Common myeloid progenitor, CD34-positive (primary cell): ENCODE results near the gene OR10D3.
"Not testable (repeated sequence)": the region's sequence is repeated elsewhere in the genome, so short reads cannot be mapped to it uniquely, and the experiment has no call there.

ENCODE experiments used
- CTCF ChIA-PET: fragments of 350-600 bp; sonication (Branson Sonifier 250); formaldehyde crosslinking; loops from one replicate; lab custom pipeline; 2021; ENCODE audit warnings: antibody characterized with exemption; lab: Charles Lee
- POLR2A ChIA-PET: fragments of 350-600 bp; sonication (Branson Sonifier 250); formaldehyde crosslinking; loops from one replicate; lab custom pipeline; 2021; ENCODE audit warnings: antibody characterized with exemption; lab: Charles Lee
- DNase-seq, 3 donors: peaks; one replicate each; pipeline versions ENCODE4 v3.0.0 to v3.0.0-alpha.2; 2013
- H3K27ac ChIP-seq, 2 experiments: 1 replicate in 1 of 2; 2 replicates in 1 of 2; pipeline ENCODE4 v1.7.0; 2013; ENCODE audit warnings: inconsistent platforms in 2 of 2, low read length in 2 of 2, mild to moderate bottlenecking in 2 of 2, low read depth in 1 of 2, moderate library complexity in 1 of 2; ENCODE audit not compliant: severe bottlenecking in 2 of 2, insufficient read depth in 1 of 2, poor library complexity in 1 of 2
- H3K27me3 ChIP-seq, 5 experiments: replicated peaks in 2 of 5; 1 replicate in 3 of 5; 2 replicates in 2 of 5; pipeline versions ENCODE4 v1.6.1 to v1.7.0; 2013; ENCODE audit warnings: low read length in 4 of 5, mild to moderate bottlenecking in 2 of 5, moderate library complexity in 2 of 5, inconsistent platforms in 1 of 5; ENCODE audit not compliant: insufficient read depth in 5 of 5, control insufficient read depth in 4 of 5
- H3K36me3 ChIP-seq, 4 experiments: 1 replicate in 2 of 4; 2 replicates in 2 of 4; pipeline versions ENCODE4 v1.6.1 to v1.7.0; 2013; ENCODE audit warnings: low read length in 3 of 4, control low read depth in 1 of 4, mild to moderate bottlenecking in 1 of 4; ENCODE audit not compliant: control insufficient read depth in 4 of 4, insufficient read depth in 4 of 4
- H3K4me1 ChIP-seq, 4 experiments: 1 replicate in 3 of 4; 2 replicates in 1 of 4; pipeline versions ENCODE4 v1.6.1 to v1.7.1; 2013; ENCODE audit warnings: low read length in 3 of 4, mild to moderate bottlenecking in 3 of 4, control low read depth in 1 of 4, inconsistent platforms in 1 of 4, moderate library complexity in 1 of 4; ENCODE audit not compliant: control insufficient read depth in 4 of 4, insufficient read depth in 4 of 4; ENCODE audit errors: control extremely low read depth in 1 of 4
- H3K4me3 ChIP-seq, 7 experiments: 1 replicate in 4 of 7; 2 replicates in 3 of 7; pipeline versions ENCODE4 v1.5.1 to v1.7.0; 2013; ENCODE audit warnings: mild to moderate bottlenecking in 7 of 7, low read length in 6 of 7, moderate library complexity in 6 of 7, inconsistent platforms in 2 of 7, low read depth in 2 of 7, control low read depth in 1 of 7; ENCODE audit not compliant: insufficient read depth in 4 of 7, control insufficient read depth in 1 of 7; ENCODE audit errors: extremely low read depth in 1 of 7
- H3K9me3 ChIP-seq, 5 experiments: 1 replicate in 4 of 5; 2 replicates in 1 of 5; pipeline versions ENCODE4 v1.6.1 to v1.7.1; 2013; ENCODE audit warnings: low read length in 4 of 5, mild to moderate bottlenecking in 2 of 5, inconsistent platforms in 1 of 5, low read depth in 1 of 5, moderate library complexity in 1 of 5; ENCODE audit not compliant: control insufficient read depth in 4 of 5, insufficient read depth in 2 of 5; ENCODE audit errors: control extremely low read depth in 1 of 5
- WGBS: methylation state at CpG from one replicate; pipeline ENCODE4 v1.1.5; 2013; ENCODE audit not compliant: insufficient coverage; 5-methylcytosine and 5-hydroxymethylcytosine counted together

The OR10D3 gene

DNA sequence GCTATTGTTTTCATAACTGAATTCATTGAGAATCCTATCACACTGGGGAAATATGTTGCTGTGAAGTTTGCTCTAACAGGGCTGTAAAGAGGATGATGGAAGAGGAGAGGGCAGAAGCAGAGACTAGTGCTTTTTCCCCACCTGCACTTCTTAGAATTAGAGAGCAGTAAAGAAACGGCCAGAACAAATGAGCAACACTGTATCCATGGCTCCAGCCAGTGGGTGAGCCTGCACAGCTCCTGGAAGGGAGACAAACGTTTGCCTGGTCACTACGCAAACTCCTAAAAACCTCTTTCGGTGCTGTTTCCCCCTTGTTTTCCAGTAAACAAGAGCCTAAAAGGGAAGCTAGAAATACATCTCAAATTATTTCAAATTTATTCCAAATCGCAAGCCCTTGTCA lies 22.2 kb upstream of the OR10D3 start:
- DNase-seq = no peak
- no peak overlapping the region for H3K27ac ChIP-seq
- H3K27me3 ChIP-seq = no peaks in the 10 kb centered on the region
- no peaks in the 10 kb centered on the region for H3K4me1 ChIP-seq
- 97% methylated on average over 4 of the region's 5 CpGs for WGBS
- H3K36me3 ChIP-seq = no peaks in the 10 kb centered on the region
- H3K9me3 ChIP-seq = peaks cover 0 to 7% (median 0%) of the 10 kb centered on the region in 5 experiments
- ChIA-PET CTCF (interaction anchor here (1.0 kb wide), 1 partner anchor 38 kb away, joined by 3 read pairs; no protein-coding TSS in a partner anchor), POLR2A (no interaction called here)
- no peak overlapping the region for H3K4me3 ChIP-seq

DNA sequence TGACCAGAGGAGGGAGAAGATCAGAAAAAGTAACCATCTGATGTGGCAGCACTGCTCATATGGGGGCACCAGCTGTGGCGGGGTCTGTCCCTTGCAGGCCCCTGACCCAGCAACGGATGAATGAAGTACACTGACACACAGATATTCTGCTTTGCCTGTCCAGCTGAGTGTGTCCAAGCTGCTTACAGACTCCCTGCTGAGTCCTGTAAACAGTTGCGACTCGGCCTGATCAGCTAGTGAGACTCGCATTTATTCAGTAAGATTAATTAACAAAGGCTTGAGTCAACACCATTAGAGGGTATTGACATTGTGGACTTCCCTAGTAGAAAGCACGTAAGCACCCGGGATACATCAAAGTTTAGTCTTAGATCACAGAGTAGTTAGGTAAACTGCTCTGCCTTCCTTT lies 15.3 kb upstream of the OR10D3 start:
- Histone ChIP-seq H3K4me3 (no peak overlapping the region), H3K4me1 (no peaks in the 10 kb centered on the region), H3K36me3 (no peaks in the 10 kb centered on the region), H3K27me3 (no peaks in the 10 kb centered on the region), H3K27ac (no peak overlapping the region), H3K9me3 (peaks cover 0 to 7% (median 0%) of the 10 kb centered on the region in 5 experiments)
- POLR2A ChIA-PET = no interaction called here
- WGBS = 96% methylated on average over 7 of the region's 7 CpGs
- CTCF ChIA-PET = interaction anchor here (0.9 to 1.8 kb wide), 2 partner anchors 17 to 46 kb away, joined by 3 read pairs; no protein-coding TSS in a partner anchor
- DNase-seq = no peak

DNA sequence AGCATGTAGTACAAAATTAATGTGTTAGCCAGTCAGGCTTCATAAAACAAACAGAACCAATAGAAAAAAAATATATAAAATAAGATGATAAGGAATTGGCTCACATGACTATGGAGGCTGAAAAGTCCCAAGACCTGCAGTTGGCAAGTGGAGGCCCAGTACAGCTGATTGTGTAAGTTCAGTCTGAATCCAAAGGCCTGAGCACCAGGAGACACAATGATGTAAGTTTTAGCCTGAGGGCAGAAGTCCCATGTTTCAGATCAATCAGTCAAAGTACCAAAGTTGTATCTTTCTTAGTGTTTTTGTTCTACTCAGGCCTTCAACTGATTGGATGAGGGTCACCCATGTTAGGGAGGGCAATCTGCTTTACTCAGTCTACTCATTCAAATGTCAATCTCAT lies 14.3 kb upstream of the OR10D3 start:
- POLR2A ChIA-PET = no interaction called here

DNA sequence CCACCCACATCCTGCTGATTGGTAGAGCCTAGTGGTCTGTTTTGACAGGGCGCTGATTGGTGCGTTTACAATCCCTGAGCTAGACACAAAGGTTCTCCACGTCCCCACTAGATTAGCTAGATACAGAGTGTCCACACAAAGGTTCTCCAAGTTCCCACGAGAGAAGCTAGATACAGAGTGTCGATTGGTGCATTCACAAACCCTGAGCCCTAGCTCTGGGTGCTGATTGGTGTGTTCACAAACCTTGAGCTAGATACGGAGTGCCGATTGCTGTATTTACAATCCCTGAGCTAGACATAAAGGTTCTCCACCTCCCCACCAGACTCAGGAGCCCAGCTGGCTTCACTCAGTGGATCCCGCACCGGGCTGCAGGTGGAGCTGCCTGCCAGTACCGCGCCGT lies 12.8 kb upstream of the OR10D3 start:
- H3K4me1 ChIP-seq, H3K9me3 ChIP-seq, H3K4me3 ChIP-seq, POLR2A ChIA-PET, DNase-seq, H3K36me3 ChIP-seq, CTCF ChIA-PET, H3K27me3 ChIP-seq, H3K27ac ChIP-seq: not testable (repeated sequence)
- 90% methylated on average over 2 of the region's 12 CpGs for WGBS

More for the DNA sequence above, 14.3 kb upstream of the OR10D3 start:
- Histone ChIP-seq H3K9me3 (peaks cover 0 to 3% (median 0%) of the 10 kb centered on the region in 5 experiments), H3K36me3 (no peaks in the 10 kb centered on the region), H3K27me3 (no peaks in the 10 kb centered on the region), H3K4me3 (no peak overlapping the region), H3K4me1 (no peaks in the 10 kb centered on the region), H3K27ac (no peak overlapping the region)
- DNase-seq = no peak
- CTCF ChIA-PET = no interaction called here

DNA sequence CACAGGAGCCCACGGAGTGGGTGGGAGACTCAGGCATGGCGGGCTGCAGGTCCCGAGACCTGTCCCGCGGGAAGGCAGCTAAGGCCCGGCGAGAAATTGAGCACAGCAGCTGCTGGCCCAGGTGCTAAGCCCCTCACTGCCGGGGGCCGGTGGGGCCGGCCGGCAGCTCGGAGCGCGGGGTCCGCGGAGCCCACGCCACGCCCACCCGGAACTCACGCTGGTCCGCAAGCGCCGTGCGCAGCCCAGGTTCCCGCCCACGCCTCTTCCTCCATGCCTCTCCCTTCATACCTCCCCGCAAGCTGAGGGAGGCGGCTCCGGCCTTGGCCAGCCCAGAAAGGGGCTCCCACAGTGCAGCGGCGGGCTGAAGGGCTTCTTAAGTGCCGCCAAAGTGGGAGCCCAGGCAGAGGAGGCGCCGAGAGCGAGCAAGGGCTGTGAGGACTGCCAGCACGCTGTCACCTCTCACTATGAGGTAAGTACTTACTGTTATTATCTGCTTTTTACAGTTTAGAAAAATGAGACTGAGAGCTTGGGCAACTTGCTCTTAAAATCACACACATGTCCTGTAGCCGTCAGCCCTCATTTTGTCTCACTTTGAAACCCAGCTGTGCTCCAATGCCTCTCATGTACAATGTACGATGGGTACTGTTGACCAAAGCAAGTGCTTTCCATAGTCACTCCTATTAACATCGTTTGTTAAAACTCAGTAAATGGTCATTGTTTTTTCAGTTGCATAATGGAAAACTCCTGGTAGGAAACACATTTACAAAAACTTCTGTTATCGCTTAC lies 12.2 kb upstream of the OR10D3 start:
- H3K9me3 ChIP-seq = no peaks in the 10 kb centered on the region
- POLR2A ChIA-PET = no interaction called here
- WGBS = 96% methylated on average over 28 of the region's 40 CpGs
- H3K27ac ChIP-seq = no peak overlapping the region
- peaks cover 0 to 3% (median 2%) of the 10 kb centered on the region in 4 experiments for H3K4me1 ChIP-seq
- CTCF ChIA-PET = interaction anchor here (1.4 kb wide), 1 partner anchor 8 kb away, joined by 5 read pairs; no protein-coding TSS in a partner anchor
- no peaks in the 10 kb centered on the region for H3K36me3 ChIP-seq
- no peak overlapping the region for H3K4me3 ChIP-seq
- H3K27me3 ChIP-seq = no peaks in the 10 kb centered on the region
- no peak for DNase-seq

DNA sequence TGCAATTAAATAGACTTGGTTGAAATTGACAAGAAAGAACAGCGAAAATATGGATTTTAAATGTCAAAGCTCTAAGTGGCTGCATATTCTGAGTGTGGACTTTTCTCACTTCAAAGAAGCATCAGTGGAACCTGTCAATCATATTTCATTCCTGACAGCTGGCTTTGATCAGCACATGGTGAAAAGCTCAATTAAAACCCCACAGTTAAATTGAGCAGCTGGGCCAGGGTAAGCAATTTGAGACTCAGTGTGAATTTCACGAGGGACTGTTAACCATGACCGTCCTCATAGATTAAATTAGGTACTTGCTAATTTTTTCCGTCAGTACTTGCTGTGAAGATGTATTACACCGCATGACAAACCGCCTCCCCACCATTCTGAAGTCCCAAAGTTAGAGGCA lies 11.0 kb upstream of the OR10D3 start:
- 88% methylated on average over 1 of the region's 6 CpGs for WGBS
- no peak overlapping the region for H3K4me3 ChIP-seq
- POLR2A ChIA-PET = no interaction called here

DNA sequence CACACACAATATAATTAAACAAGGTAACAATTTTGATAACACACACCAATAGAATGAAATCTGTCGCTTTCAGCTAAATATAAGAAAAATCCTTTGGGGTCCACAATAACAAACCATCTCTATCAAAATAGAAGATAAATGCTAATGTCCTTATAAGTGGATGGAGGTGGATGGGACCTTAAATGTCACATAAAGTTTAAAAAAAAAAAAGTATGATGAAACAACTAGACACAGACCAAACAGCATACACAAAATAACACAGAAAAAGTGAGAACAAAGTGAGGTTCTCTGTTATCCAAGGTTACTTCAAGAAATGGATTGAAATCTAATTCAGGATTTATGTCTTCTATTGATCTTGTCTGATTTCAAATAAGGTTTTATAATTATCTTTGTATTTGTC lies 10.5 kb upstream of the OR10D3 start:
- CTCF ChIA-PET = no interaction called here
- POLR2A ChIA-PET = no interaction called here

More for the DNA sequence above, 11.0 kb upstream of the OR10D3 start:
- Histone ChIP-seq H3K36me3 (no peaks in the 10 kb centered on the region), H3K27me3 (no peaks in the 10 kb centered on the region), H3K4me1 (peaks cover 0 to 3% (median 2%) of the 10 kb centered on the region in 4 experiments), H3K27ac (no peak overlapping the region), H3K9me3 (no peaks in the 10 kb centered on the region)
- CTCF ChIA-PET = interaction anchor here (1.4 kb wide), 1 partner anchor 9 kb away, joined by 5 read pairs; no protein-coding TSS in a partner anchor
- DNase-seq = no peak

More for the DNA sequence above, 10.5 kb upstream of the OR10D3 start:
- no CpG with 5 or more reads among the region's 1 CpG for WGBS
- H3K4me1 ChIP-seq = peaks cover 0 to 3% (median 2%) of the 10 kb centered on the region in 4 experiments
- H3K27ac ChIP-seq = no peak overlapping the region
- H3K4me3 ChIP-seq = no peak overlapping the region
- H3K36me3 ChIP-seq = no peaks in the 10 kb centered on the region
- H3K9me3 ChIP-seq = no peaks in the 10 kb centered on the region
- H3K27me3 ChIP-seq = no peaks in the 10 kb centered on the region
- DNase-seq = no peak
